Osteocyte (in vitro differentiated cells): ENCODE results near the gene ANKH. TPM values are rescaled to one million over a fixed set of nuclear protein-coding genes. Genes with fewer than 3 reads are reported as not detected.
A peak's percentile ranks its signal among the peaks of the same experiment; 100 is the strongest.
"Not testable (repeated sequence)": the region's sequence is repeated elsewhere in the genome, so short reads cannot be mapped to it uniquely, and the experiment has no call there.

Experiments
- DNase-seq: peaks from one replicate; pipeline ENCODE4 v3.0.0; 2021; ENCODE audit warnings: mixed read lengths; ENCODE audit not compliant: unreplicated experiment; ENCODE audit errors: extremely low spot score
- H3K27ac Mint-ChIP-seq: one replicate; pipeline ENCODE4 v1.8.0; 2021; ENCODE audit warnings: mild to moderate bottlenecking, mixed read lengths; ENCODE audit not compliant: unreplicated experiment
- H3K27me3 Mint-ChIP-seq: one replicate; pipeline ENCODE4 v1.8.0; 2021; ENCODE audit warnings: mixed read lengths; ENCODE audit not compliant: unreplicated experiment
- H3K36me3 Mint-ChIP-seq: one replicate; pipeline ENCODE4 v1.8.0; 2021; ENCODE audit warnings: mixed read lengths; ENCODE audit not compliant: unreplicated experiment
- H3K4me1 Mint-ChIP-seq: one replicate; pipeline ENCODE4 v1.8.0; 2021; ENCODE audit warnings: mixed read lengths; ENCODE audit not compliant: unreplicated experiment
- H3K4me3 Mint-ChIP-seq: one replicate; pipeline ENCODE4 v1.8.0; 2021; ENCODE audit warnings: mild to moderate bottlenecking, moderate library complexity, mixed read lengths; ENCODE audit not compliant: unreplicated experiment
- H3K9me3 Mint-ChIP-seq: one replicate; pipeline ENCODE4 v1.8.0; 2021; ENCODE audit warnings: mixed read lengths; ENCODE audit not compliant: unreplicated experiment
- CTCF ChIP-seq: fragments of 200-600 bp; sonication (generic); IDR thresholded peaks from 2 replicates; pipeline ENCODE4 v1.5.0; 2021; ENCODE audit warnings: antibody characterized with exemption, mild to moderate bottlenecking, moderate library complexity
- total RNA-seq: library from RNA; stranded (reverse); gene quantifications from 2 replicates; pipeline ENCODE4 v1.2.1, GENCODE V29; 2021

The ANKH gene
- total RNA-seq, 1 donor from 2014 or later, result 50.8 TPM

DNA sequence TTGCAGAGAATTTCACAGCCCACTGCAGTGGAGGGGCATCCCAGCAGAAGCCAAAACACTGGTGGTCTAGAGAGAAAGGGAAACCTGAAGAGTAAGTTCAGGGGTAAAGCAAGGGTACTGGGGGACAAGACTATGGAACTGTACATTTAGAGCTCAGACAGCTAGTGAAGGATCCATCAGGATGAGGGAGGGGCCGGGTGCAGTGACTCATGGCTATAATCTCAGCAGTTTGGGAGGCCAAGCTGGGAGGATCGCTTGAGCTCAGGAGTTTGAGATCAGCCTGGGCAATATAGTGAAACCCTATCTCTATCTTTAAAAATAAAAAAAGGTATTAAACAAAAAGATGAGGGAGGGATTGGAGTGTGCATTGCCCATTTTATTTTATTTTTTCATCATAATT lies 7.8 kb upstream of the ANKH start:
- H3K9me3 Mint-ChIP-seq, result no peaks in the 10 kb centered on the region
- no peak for TF ChIP-seq CTCF
- no peak for DNase-seq
- H3K4me3 Mint-ChIP-seq, result no peak overlapping the region
- H3K27me3 Mint-ChIP-seq, result peaks cover 26% of the 10 kb centered on the region
- H3K4me1 Mint-ChIP-seq, result peaks cover 27% of the 10 kb centered on the region
- no peak overlapping the region for H3K27ac Mint-ChIP-seq
- no peaks in the 10 kb centered on the region for H3K36me3 Mint-ChIP-seq

GRCh38 chr5:14878192-14878591 lies 6.6 kb upstream of the ANKH start:
- peaks cover 25% of the 10 kb centered on the region for H3K27me3 Mint-ChIP-seq
- not testable (repeated sequence) for H3K27ac Mint-ChIP-seq

DNA sequence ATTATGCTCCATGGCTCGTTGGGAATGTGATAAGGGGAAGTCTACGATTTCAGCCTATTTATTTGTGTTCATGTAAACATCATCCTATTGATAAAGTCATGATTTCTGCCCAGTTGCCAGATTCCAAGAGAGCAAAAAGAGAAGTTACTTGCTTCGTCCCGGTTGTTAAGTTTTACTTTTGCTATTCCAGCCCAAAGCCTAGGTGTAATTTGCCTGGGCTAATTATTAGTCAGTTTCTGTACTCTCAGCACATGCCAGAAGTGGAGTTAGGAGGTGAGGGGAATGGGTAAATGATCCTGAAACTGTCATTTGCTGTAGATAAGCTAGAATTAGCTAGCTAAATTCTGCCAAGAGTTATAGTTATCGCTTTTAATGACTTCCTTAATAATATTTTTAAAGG lies 4.5 kb upstream of the ANKH start:
- no peak for DNase-seq
- no peak for TF ChIP-seq CTCF
- H3K4me3 Mint-ChIP-seq, result no peak overlapping the region
- H3K36me3 Mint-ChIP-seq, result no peaks in the 10 kb centered on the region
- H3K27me3 Mint-ChIP-seq, result peaks cover 25% of the 10 kb centered on the region
- H3K4me1 Mint-ChIP-seq, result peaks cover 17% of the 10 kb centered on the region
- H3K9me3 Mint-ChIP-seq, result no peaks in the 10 kb centered on the region
- H3K27ac Mint-ChIP-seq, result no peak overlapping the region

More at GRCh38 chr5:14878192-14878591, 6.6 kb upstream of the ANKH start:
- H3K36me3 Mint-ChIP-seq, H3K4me3 Mint-ChIP-seq, DNase-seq, H3K9me3 Mint-ChIP-seq: not testable (repeated sequence)
- peaks cover 27% of the 10 kb centered on the region for H3K4me1 Mint-ChIP-seq

DNA sequence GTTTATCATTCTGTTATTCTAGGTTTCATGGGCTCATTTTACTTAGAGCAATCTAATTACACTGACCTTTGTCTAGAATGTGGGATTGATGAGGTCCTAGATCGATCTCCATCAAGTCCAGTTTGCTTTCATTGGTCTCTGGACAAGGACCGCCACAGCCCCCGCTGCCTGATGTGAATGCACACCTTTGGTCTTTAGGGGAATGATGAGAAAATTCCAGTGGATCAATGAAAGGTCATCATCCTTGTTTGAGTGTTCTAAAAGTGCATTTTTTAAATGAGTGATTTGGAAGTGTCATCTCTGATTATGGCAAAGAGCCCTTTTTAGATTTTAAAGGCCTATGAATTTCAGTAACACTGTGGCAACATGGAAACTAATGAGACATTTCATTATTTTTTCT lies 2.2 kb upstream of the ANKH start:
- TF ChIP-seq CTCF, result no peak
- peaks cover 39% of the 10 kb centered on the region for H3K27me3 Mint-ChIP-seq
- no peak overlapping the region for H3K27ac Mint-ChIP-seq
- DNase-seq, result no peak
- H3K4me3 Mint-ChIP-seq, result peak overlapping the region; percentile 32
- H3K9me3 Mint-ChIP-seq, result no peaks in the 10 kb centered on the region
- H3K36me3 Mint-ChIP-seq, result no peaks in the 10 kb centered on the region
- H3K4me1 Mint-ChIP-seq, result peaks cover 23% of the 10 kb centered on the region

- no peaks in the 10 kb centered on the region for H3K9me3 Mint-ChIP-seq
- H3K4me3 Mint-ChIP-seq, result no peak overlapping the region
- DNase-seq, result no peak
- H3K4me1 Mint-ChIP-seq, result peaks cover 23% of the 10 kb centered on the region
- no peak overlapping the region for H3K27ac Mint-ChIP-seq
- peaks cover 41% of the 10 kb centered on the region for H3K27me3 Mint-ChIP-seq
- H3K36me3 Mint-ChIP-seq, result no peaks in the 10 kb centered on the region
- no peak for TF ChIP-seq CTCF
These were observed 1.5 kb upstream of the ANKH start for GRCh38 chr5:14873093-14873492.
